Gastrocnemius medialis (tissue), 4 donors: ENCODE results near the gene NMBR. TPM values are rescaled to one million over a fixed set of nuclear protein-coding genes. Genes with fewer than 3 reads are reported as not detected.

Experiments used
- ATAC-seq, 2 donors: fragments of 150-250 bp; one replicate each; pipeline ENCODE4 v1.9.1; 2016
- DNase-seq, 2 donors: peaks; one replicate each; pipeline ENCODE4 v3.0.0-alpha.2; 2019
- H3K27ac ChIP-seq, 4 donors: fragments of 200-600 bp; sonication (generic); 1 replicate in 1 of 4; 2 replicates in 3 of 4; pipeline ENCODE4 v1.5.1; 2016 to 2018; ENCODE audit warnings: mild to moderate bottlenecking in 2 of 4, moderate library complexity in 1 of 4
- H3K27me3 ChIP-seq, 3 donors: fragments of 200-600 bp; sonication (generic) in 2 of 3; 1 replicate in 1 of 3; 2 replicates in 2 of 3; pipeline versions ENCODE4 v1.5.1 to v1.6.0; 2016 to 2019; ENCODE audit warnings: mild to moderate bottlenecking in 1 of 3, moderate library complexity in 1 of 3
- H3K36me3 ChIP-seq, 2 donors: fragments of 200-600 bp; sonication (generic) in 1 of 2; one replicate each; pipeline ENCODE4 v1.5.1; 2017 to 2018
- H3K4me1 ChIP-seq, 2 donors: fragments of 200-600 bp; sonication (generic) in 1 of 2; one replicate each; pipeline ENCODE4 v1.5.1; 2016 to 2017; ENCODE audit warnings: mild to moderate bottlenecking in 2 of 2
- H3K4me3 ChIP-seq, 4 donors: fragments of 200-600 bp; sonication (generic) in 3 of 4; 1 replicate in 1 of 4; 2 replicates in 3 of 4; pipeline ENCODE4 v1.5.1; 2016 to 2019; ENCODE audit warnings: mild to moderate bottlenecking in 2 of 4
- H3K9me3 ChIP-seq, 3 donors: fragments of 200-600 bp; sonication (generic) in 2 of 3; 1 replicate in 1 of 3; 2 replicates in 2 of 3; pipeline ENCODE4 v1.5.1; 2016 to 2019
- CTCF ChIP-seq, 5 experiments: fragments of 450-650 bp in 3 of 5; fragments of 200-600 bp in 2 of 5; sonication (generic) in 2 of 5; IDR thresholded peaks in 4 of 5; conservative IDR thresholded peaks in 1 of 5; 1 replicate in 4 of 5; 2 replicates in 1 of 5; pipeline ENCODE4 v1.5.1; 2016 to 2019; ENCODE audit warnings: antibody characterized with exemption in 5 of 5, mild to moderate bottlenecking in 3 of 5, moderate library complexity in 3 of 5
- POLR2A ChIP-seq, 2 donors: fragments of 450-650 bp; IDR thresholded peaks; one replicate each; pipeline ENCODE4 v1.6.1; 2017; ENCODE audit warnings: antibody characterized with exemption in 2 of 2, mild to moderate bottlenecking in 2 of 2, moderate library complexity in 2 of 2
- in situ Hi-C, 4 donors: fragments of 200-750 bp; cut with MboI; loops; one replicate each; pipeline versions ENCODE4 v1.15.0 to v1.8.0; 2017; ENCODE audit warnings: low sequenced_read_pairs in 4 of 4
- intact Hi-C: fragments of 100-400 bp; cut with DNase I; formaldehyde crosslinking; loops from one replicate; pipeline ENCODE4 v1.15.1; 2023; ENCODE audit warnings: low total_unique reads
- total RNA-seq, 4 donors: library from RNA; depleted of rRNA; stranded (reverse); fragments of >200 nt; gene quantifications; one replicate each; pipeline versions ENCODE4 v1.1.0 to v1.2.3, GENCODE V29; 2016

The NMBR gene
- under 1 TPM in 1 of 4 donors, not detected in 3; 0.23 TPM for total RNA-seq

DNA sequence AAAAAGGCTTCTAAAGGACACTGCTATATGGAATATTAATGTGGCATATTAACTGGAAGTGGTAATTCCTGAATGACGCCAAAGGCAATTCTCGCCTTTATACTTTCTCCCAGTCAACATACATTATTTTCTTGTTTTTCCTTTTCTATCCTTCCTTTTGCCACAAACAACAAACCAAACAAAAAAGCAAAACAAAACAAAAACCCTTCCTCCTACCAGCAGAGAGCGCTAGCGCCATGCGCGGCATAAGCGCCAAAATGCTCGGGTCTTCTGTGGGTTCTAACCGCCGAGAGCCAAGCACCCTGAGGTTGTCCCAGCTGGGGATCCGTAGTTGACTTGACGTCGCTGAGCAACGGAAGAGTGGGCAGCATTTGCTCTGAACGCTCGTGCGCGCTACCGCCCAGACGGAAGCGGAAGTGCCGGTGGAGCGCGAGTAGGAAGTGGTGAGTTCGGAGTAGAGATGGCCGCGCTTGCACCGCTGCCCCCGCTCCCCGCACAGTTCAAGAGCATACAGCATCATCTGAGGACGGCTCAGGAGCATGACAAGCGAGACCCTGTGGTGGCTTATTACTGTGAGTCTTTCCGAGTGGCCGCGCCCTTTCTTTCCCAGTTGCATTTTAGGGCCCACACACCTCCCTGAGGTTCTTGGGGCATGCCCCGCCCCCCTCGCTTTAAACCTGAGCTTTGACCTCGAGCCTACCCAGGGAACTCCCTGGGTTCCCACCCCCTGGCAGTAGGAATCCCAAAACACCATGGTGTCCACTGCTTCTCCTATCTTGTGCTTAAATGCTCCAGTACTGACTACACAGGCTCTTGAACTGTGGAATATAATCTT, at the start of gene NMBR, which contains the start of gene VTA1:
TSS of gene NMBR (minus strand) at position 295 of the 835 bp plus-strand sequence. CDS start 58,464 bp downstream, outside the sequence.
TSS of gene VTA1 (plus strand) at position 436 of the 835 bp plus-strand sequence. CDS start at position 461, 25 bp downstream.
- Histone ChIP-seq H3K27me3 (no peaks in the 10 kb centered on the region), H3K36me3 (no peaks in the 10 kb centered on the region), H3K4me1 (peaks cover 23 to 29% of the 10 kb centered on the region in 2 donors), H3K27ac (peak within 1 kb of the TSS; percentile 55 to 79 (median 70)), H3K9me3 (no peaks in the 10 kb centered on the region), H3K4me3 (peak within 1 kb of the TSS; percentile 80 to 85 (median 83))
- ATAC-seq (peak; percentile 99), DNase-seq (peak; percentile 96 to 97)
- in situ Hi-C loops (loop anchor here (5.0 to 25.0 kb wide), 4 partner anchors 58 to 240 kb away; no protein-coding TSS in a partner anchor), intact Hi-C loops (loop anchor here (1.0 to 5.0 kb wide), 2 partner anchors 60 to 240 kb away; no protein-coding TSS in a partner anchor)
- TF ChIP-seq CTCF (IDR thresholded peaks at IDR 0.05 in 4 of 5, conservative IDR thresholded peaks at IDR 0.05 in 1 of 5): peak; percentile 79 to 95 (median 88)
- peak; percentile 10 to 39 for TF ChIP-seq POLR2A (IDR thresholded peaks at IDR 0.05)

GRCh38 chr6:142195862-142196541, 49.1 kb upstream of the NMBR start:
- H3K27ac ChIP-seq: no peak overlapping the region
- no peaks in the 10 kb centered on the region for H3K27me3 ChIP-seq
- no peaks in the 10 kb centered on the region for H3K9me3 ChIP-seq
- in situ Hi-C loops (no loop called here), intact Hi-C loops (no loop called here)
- H3K36me3 ChIP-seq: peaks cover 0 to 13% of the 10 kb centered on the region in 2 donors
- H3K4me1 ChIP-seq: no peaks in the 10 kb centered on the region
- ATAC-seq (no peak), DNase-seq (no peak)
- H3K4me3 ChIP-seq: no peak overlapping the region
- TF ChIP-seq POLR2A (IDR thresholded peaks at IDR 0.05) (no peak), CTCF (IDR thresholded peaks at IDR 0.05 in 4 of 5, conservative IDR thresholded peaks at IDR 0.05 in 1 of 5) (no peak)

GRCh38 chr6:142193621-142194020, 46.7 kb upstream of the NMBR start:
- in situ Hi-C loops (no loop called here), intact Hi-C loops (no loop called here)
- TF ChIP-seq CTCF (IDR thresholded peaks at IDR 0.05 in 4 of 5, conservative IDR thresholded peaks at IDR 0.05 in 1 of 5): no peak
- TF ChIP-seq POLR2A (IDR thresholded peaks at IDR 0.05): no peak
- Histone ChIP-seq H3K9me3 (no peaks in the 10 kb centered on the region), H3K4me1 (no peaks in the 10 kb centered on the region), H3K4me3 (no peak overlapping the region), H3K27me3 (no peaks in the 10 kb centered on the region), H3K27ac (no peak overlapping the region), H3K36me3 (peaks cover 0 to 15% of the 10 kb centered on the region in 2 donors)
- DNase-seq (no peak), ATAC-seq (no peak)

DNA sequence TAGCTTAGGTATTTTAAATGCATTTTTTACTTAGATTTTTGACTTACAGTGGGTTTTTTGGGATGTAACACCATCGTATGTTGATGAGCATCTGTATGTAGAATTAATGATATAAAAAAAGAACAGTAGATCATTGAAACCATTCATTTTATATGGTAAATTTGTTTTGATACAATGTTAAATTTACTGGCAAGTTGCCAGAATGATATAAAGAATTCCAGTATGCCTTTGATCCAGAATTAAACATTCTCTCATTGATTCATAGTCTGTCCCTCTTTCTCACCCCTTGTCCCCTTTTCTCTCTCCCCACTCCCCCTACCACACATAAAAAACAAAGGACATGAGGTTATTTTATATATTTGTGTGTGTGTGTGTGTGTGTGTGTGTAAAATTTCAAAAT, 45.4 kb upstream of the NMBR start:
- H3K4me1 ChIP-seq: peaks cover 2% of the 10 kb centered on the region in 2 donors
- in situ Hi-C loops: no loop called here
- no peak for TF ChIP-seq POLR2A (IDR thresholded peaks at IDR 0.05)
- TF ChIP-seq CTCF (IDR thresholded peaks at IDR 0.05 in 4 of 5, conservative IDR thresholded peaks at IDR 0.05 in 1 of 5): no peak
- H3K36me3 ChIP-seq: peaks cover 0 to 11% of the 10 kb centered on the region in 2 donors
- DNase-seq (no peak), ATAC-seq (no peak)
- no peaks in the 10 kb centered on the region for H3K9me3 ChIP-seq
- no peak overlapping the region for H3K27ac ChIP-seq
- H3K27me3 ChIP-seq: no peaks in the 10 kb centered on the region
- intact Hi-C loops: no loop called here
- no peak overlapping the region for H3K4me3 ChIP-seq
